ENCODE measurements around the gene INPP5F. TPM values are rescaled to one million over a fixed set of nuclear protein-coding genes. Genes with fewer than 3 reads are reported as not detected.
"Not testable (repeated sequence)": the region's sequence is repeated elsewhere in the genome, so short reads cannot be mapped to it uniquely, and the experiment has no call there.

Gene INPP5F
- total RNA-seq, 1 experiment from 2014 or later, result 18.5 TPM

- no peak for DNase-seq (ENCODE audit: low read depth)
These were observed 17.2 kb downstream of the INPP5F start for GRCh38 chr10:119742947-119743648.

- no peak for DNase-seq (ENCODE audit: low read depth)
These were observed 22.1 kb downstream of the INPP5F start for GRCh38 chr10:119747940-119748339.

DNA sequence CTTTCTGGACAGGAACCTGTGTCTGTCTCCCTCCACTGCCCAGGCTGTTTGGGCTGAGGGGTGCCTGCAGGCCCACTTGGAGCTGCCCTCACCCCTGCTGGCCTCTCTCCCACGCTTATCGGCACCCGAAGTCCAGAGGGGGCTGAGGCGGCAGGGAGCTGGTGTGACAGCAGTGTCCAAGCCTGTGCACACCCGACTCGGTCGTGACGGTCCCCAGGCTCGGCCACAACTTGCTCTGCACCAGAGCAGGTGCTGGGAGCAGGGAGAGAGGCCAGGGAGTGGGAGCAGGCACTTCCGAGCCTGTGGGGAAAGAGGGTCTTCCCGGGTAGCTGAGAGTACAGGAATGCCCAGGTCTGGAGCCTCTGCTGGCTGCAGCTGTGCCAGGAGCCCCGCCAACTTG, 23.0 kb downstream of the INPP5F start:
- no peak for DNase-seq (ENCODE audit: low read depth)

DNA sequence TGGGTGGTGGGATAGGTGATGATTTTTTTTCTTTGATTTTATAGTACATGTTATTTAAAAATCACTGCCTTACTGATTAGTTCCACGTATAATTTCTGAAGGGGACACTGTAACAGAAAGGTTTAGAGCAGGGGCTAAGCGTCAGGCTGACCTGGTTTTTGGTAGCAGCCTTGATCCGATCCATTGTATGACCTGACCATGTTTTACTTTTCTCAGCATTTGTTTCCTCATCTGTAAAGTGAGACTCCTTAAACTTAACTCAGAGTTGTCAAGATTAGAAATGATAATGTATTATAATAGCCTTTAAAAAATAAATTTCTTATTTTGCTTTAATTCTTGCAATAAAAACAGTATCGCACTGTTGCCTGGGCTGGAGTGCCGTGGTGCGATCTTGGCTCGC, 23.6 kb downstream of the INPP5F start:
- no peak for DNase-seq (ENCODE audit: low read depth)

DNA sequence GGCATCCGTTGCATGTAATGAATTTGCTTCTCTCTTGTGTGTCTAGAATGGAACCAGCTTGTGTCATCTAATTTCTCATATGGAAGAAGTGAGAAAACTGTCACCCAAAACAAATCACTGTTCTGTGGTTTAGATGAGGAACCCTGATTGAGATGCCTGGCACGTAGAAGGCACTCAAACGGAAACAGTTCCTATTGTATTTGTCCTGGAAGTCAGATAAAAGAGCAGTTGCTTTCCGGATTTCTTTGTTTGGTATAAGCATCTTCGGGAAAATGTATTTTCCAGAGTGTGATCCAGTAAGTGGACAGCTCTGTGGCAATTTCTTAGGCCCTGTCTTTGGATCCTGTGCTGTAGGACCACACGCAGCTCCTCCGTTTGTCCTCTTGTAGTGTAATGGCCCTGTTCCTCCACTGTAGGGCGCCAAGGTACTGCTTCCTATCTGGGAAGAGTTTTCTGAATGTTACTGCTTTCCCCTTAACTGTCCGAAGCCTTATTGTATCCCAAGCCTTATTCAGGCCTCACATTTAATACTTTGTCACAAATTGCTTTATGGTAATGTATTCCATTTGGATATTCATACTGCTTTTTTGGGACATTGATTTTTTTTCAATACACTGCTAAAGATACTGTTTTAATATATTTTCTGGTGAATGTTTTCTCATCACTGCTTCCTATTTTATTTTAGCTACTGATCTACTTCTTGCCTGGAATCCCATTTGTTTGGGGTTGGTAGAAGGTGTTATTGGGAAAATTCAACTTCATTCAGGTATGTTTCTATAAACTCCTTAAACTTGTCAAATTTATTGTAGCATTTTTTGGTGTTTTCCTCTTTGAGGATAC, 24.8 kb downstream of the INPP5F start:
- peak; percentile 76 for DNase-seq (ENCODE audit: low read depth)

DNA sequence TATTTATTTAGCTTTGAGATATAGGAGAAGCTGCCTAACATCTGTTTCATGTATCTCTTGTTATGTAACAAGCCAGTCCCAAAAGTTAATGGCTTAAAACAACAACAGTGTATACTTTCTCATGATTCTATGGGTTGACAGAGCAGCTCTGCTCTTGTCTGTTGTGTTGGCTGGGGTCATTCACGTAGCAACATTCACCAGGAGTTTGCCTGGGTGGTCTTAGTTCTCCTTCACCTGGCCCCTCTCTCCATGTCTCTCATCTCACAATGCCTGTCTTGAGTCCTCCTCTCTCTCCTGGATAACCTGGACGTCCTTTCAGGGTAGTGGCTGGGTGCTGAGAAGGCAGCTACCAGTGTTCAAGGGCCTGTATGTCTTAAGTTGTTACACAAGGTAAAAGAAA, 27.5 kb downstream of the INPP5F start:
- no peak for DNase-seq (ENCODE audit: low read depth)

GRCh38 chr10:119754085-119754484, 28.2 kb downstream of the INPP5F start:
- no peak for DNase-seq (ENCODE audit: low read depth)

DNA sequence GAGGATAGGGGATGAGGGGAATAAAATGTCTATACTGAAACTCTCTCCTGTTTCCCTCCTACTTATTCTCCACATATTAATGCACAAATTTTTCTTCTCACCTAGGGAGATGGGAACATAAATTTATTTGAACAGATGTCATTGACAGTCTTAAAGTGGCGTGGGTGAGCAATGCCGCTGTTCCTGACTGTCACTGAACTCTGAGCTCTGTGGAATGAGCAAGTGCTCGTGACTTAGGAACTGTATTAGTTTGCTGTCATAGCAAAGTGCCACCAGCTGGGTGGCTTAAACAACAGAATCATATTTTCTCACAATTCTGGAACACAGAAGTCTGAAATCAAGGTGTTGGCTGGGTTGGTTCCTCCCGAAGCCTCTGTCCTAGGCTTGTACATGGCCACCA, 29.1 kb downstream of the INPP5F start:
- peak; percentile 12 for DNase-seq (ENCODE audit: low read depth)

DNA sequence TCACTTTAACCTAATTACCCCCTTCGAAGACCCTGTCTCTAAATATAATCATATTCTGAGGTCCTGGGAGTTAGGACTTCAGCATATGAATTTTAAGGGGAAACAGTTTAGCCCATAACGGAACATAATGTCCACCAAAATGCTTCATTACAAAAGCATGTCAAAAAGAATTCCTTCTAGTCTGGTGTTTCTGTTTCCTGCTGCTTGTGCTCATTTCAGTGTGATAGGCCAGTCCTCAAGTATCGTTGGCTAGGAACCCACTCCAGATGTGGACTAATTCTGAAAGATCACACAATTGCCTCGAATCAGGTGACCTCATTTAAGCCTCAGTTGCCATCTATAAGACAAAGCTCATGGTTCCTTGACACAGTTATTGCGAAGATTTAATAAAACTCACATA, 29.6 kb downstream of the INPP5F start:
- peak; percentile 15 for DNase-seq (ENCODE audit: low read depth)

GRCh38 chr10:119758448-119759195, 32.8 kb downstream of the INPP5F start:
- DNase-seq (ENCODE audit: low read depth), result no peak

DNA sequence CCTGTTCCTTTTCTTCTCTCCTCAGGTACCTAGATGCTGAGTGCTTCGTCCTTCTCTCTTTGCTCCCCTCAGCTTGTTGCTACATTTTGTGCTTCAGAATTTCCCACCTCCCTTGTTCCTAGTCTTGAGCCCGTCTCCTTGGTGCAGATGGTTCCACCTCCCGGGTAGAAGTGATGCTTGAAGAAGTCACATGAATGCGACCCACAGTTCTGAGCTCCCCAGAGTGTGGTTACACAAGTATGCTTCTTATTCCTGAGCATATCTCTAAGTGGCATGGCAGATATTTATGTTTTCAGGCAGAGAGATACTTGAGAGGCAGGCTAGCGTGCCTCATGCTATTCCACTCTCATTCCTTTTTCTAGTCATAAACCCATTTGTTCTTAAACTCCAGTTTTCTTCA, 34.0 kb downstream of the INPP5F start:
- DNase-seq (ENCODE audit: low read depth), result no peak

- DNase-seq (ENCODE audit: low read depth), result peak; percentile 84
These were observed 35.3 kb downstream of the INPP5F start for GRCh38 chr10:119761106-119761505.

DNA sequence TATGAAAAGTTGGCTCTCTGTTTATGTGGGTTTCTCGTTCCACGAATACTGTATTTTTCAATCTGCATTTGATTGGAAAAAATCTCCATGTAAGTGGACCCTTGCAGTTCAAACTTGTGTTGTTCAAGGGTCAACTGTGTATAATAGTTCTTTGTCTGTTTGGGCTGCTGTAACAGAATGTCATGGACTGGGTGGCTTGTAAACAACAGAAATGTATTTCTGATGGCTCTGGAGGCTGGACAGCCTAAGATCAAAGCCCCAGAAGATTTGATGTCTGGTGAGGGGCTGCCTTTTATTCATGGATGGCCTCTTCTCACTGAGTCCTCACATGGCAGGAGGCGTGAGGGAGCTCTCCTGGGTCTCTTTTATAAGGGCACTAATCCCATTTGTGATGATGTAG, 36.2 kb downstream of the INPP5F start:
- no peak for DNase-seq (ENCODE audit: low read depth)

GRCh38 chr10:119762805-119763798, 37.3 kb downstream of the INPP5F start:
- peak; percentile 28 for DNase-seq (ENCODE audit: low read depth)

- no peak for DNase-seq (ENCODE audit: low read depth)
These were observed 42.7 kb downstream of the INPP5F start for GRCh38 chr10:119768455-119769094.

DNA sequence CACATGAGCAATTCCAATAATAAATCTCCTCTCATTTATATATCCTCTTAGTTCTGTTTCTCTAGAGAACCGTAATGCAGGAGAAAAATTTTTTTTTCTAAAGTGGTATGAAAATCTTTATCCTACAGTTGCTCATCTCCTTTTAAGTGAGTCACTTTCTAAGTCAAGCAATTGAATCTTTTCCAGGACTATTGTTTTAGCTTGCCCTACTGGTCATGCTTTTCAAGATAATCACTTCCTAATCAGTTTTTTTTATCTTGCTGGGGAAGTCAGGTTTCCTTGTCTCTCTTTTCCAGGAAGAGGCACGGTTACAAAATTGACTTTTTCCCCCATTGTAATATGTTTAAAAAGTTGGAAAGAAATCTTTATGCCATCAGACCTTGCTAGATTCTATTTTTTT, 44.0 kb downstream of the INPP5F start:
- DNase-seq (ENCODE audit: low read depth), result peak; percentile 78

DNA sequence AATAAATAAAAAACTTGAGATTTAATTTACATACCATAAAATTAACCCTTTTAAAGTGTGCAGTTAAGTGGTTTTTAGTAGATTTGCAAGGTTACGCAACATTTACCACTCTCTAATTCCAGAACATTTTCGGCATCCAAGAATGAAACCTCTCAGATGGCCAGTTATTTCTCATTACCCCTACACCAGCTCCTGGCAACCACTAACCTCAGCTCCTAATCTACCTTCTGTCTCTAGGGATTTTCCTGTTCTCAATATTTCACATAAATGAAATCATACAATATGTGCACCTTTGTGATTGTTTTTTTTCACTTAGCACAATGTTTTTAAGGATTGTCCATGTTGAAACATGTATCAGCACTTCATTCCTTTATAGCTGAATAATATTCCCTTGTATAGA, 45.1 kb downstream of the INPP5F start:
- peak; percentile 61 for DNase-seq (ENCODE audit: low read depth)

- no peak for DNase-seq (ENCODE audit: low read depth)
These were observed 46.5 kb downstream of the INPP5F start for GRCh38 chr10:119772334-119772733.

DNA sequence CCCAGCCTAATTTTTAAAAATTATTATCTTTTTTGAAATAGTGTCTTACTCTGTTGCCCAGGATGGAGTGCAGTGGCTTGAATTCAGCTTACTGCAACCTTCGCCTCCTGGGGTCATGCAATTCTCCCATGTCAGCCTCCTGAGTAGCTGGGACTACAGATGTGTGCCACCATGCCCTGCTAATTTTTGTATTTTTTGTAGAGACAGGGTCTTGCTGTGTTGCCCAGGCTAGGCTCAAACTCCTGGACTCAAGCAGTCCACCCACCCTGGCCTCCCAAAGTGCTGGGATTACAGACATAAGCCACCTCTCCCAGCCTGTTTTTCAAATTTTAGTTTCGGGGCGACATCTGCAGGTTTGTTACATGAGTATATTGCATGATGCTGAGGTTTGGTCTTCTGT, 47.2 kb downstream of the INPP5F start:
- DNase-seq (ENCODE audit: low read depth), result not testable (repeated sequence)

DNA sequence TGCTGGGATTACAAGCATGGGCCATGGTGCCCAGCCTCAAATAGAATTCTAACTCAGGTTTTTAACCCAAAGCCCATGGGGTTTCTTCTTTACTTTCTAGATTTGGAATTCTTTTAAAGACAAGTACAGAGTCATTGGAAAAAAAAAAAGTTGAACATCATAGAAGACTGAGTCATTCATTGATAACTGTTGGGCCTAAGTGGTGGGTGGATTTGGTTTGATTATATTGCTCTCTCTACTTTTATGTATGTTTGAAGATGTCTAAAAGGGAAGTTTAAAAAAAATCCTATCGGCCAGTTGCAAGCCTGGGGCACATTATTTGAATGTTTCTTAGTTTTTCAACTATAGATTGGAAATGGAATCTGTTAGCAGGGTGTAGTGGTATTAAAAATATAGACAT, 49.7 kb downstream of the INPP5F start:
- no peak for DNase-seq (ENCODE audit: low read depth)

- DNase-seq (ENCODE audit: low read depth), result peak; percentile 32
These were observed 50.7 kb downstream of the INPP5F start for GRCh38 chr10:119776536-119776935.

Measured in LHCN-M2 (cell line).